Breast epithelium (tissue), 4 donors: ENCODE results near the gene SYT6. TPM values are rescaled to one million over a fixed set of nuclear protein-coding genes. Genes with fewer than 3 reads are reported as not detected.

Experiments used
- DNase-seq, 2 donors: peaks; one replicate each; pipeline ENCODE4 v3.0.0-alpha.2; 2019; ENCODE audit warnings: low spot score in 2 of 2
- H3K27ac ChIP-seq, 2 donors: fragments of 200-600 bp; sonication (generic) in 1 of 2; one replicate each; pipeline ENCODE4 v1.5.1; 2016 to 2019; ENCODE audit warnings: mild to moderate bottlenecking in 1 of 2
- H3K27me3 ChIP-seq, 2 donors: fragments of 200-600 bp; sonication (generic) in 1 of 2; one replicate each; pipeline versions ENCODE4 v1.5.1 to v1.6.0; 2017 to 2019; ENCODE audit warnings: control low read depth in 1 of 2, mild to moderate bottlenecking in 1 of 2
- H3K36me3 ChIP-seq: fragments of 200-600 bp; one replicate; pipeline ENCODE4 v1.5.1; 2019
- H3K4me1 ChIP-seq, 2 donors: fragments of 200-600 bp; sonication (generic); one replicate each; pipeline ENCODE4 v1.5.1; 2016 to 2019; ENCODE audit warnings: control low read depth in 1 of 2
- H3K4me3 ChIP-seq, 3 donors: fragments of 200-600 bp; sonication (generic); 1 replicate in 2 of 3; 2 replicates in 1 of 3; pipeline ENCODE4 v1.5.1; 2016 to 2019; ENCODE audit warnings: mild to moderate bottlenecking in 3 of 3, moderate library complexity in 2 of 3
- H3K9me3 ChIP-seq, 2 donors: fragments of 200-600 bp; sonication (generic) in 1 of 2; one replicate each; pipeline ENCODE4 v1.5.1; 2016 to 2019; ENCODE audit warnings: control low read depth in 1 of 2
- POLR2A ChIP-seq: fragments of 450-650 bp; IDR thresholded peaks from one replicate; pipeline ENCODE4 v1.6.1; 2016; ENCODE audit warnings: antibody characterized with exemption, mild to moderate bottlenecking, moderate library complexity
- POLR2AphosphoS5 ChIP-seq, 3 donors: sonication (generic); formaldehyde crosslinking; IDR thresholded peaks; one replicate each; pipeline ENCODE4 v1.6.1; 2017; ENCODE audit warnings: antibody characterized with exemption in 3 of 3
- intact Hi-C: fragments of 100-400 bp; cut with DNase I; formaldehyde crosslinking; loops from one replicate; pipeline ENCODE4 v1.15.1; 2023; ENCODE audit warnings: low total_unique reads
- total RNA-seq, 3 donors: library from RNA; depleted of rRNA; stranded (reverse); fragments of >200 nt; gene quantifications; one replicate each; pipeline ENCODE4 v1.1.0, GENCODE V29; 2016
- TF ChIP-seq, protein P1 (sequence below), 3 donors: fragments of 450-650 bp; IDR thresholded peaks; one replicate each; pipeline ENCODE4 v1.5.1; 2016 to 2017; ENCODE audit warnings: antibody characterized with exemption in 3 of 3, mild to moderate bottlenecking in 3 of 3, moderate library complexity in 3 of 3

Gene SYT6
- total RNA-seq, 3 donors from 2014 or later = under 0.01 to 0.15 (median under 0.01) TPM

DNA sequence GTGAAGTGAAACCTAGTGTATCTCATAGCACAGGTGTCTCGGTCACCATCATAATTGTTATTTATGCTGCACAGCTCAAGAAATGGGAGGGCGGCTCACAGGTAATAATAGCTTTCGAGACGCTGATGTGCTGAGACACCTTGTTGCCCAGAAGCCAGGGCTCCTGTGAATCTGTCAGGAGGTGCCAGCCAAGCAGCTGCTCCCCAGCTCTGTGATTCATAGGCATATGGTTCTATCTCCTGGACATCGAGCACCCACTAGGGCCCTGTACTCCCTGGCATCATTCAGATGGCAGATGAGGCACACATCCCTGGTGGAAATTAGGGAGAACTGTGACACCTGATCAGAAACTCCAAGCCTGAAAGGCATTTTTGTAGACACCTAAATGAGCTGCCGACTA lies 53.5 kb downstream of the SYT6 start:
- no peak overlapping the region for H3K27ac ChIP-seq
- H3K4me3 ChIP-seq = no peak overlapping the region
- no peaks in the 10 kb centered on the region for H3K4me1 ChIP-seq
- no peaks in the 10 kb centered on the region for H3K36me3 ChIP-seq
- no peaks in the 10 kb centered on the region for H3K9me3 ChIP-seq
- no peak for DNase-seq
- H3K27me3 ChIP-seq = no peaks in the 10 kb centered on the region
- TF ChIP-seq, protein P1, sequence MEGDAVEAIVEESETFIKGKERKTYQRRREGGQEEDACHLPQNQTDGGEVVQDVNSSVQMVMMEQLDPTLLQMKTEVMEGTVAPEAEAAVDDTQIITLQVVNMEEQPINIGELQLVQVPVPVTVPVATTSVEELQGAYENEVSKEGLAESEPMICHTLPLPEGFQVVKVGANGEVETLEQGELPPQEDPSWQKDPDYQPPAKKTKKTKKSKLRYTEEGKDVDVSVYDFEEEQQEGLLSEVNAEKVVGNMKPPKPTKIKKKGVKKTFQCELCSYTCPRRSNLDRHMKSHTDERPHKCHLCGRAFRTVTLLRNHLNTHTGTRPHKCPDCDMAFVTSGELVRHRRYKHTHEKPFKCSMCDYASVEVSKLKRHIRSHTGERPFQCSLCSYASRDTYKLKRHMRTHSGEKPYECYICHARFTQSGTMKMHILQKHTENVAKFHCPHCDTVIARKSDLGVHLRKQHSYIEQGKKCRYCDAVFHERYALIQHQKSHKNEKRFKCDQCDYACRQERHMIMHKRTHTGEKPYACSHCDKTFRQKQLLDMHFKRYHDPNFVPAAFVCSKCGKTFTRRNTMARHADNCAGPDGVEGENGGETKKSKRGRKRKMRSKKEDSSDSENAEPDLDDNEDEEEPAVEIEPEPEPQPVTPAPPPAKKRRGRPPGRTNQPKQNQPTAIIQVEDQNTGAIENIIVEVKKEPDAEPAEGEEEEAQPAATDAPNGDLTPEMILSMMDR (IDR thresholded peaks at IDR 0.05) = no peak
- TF ChIP-seq POLR2A (no peak), POLR2AphosphoS5 (IDR thresholded peaks at IDR 0.05) (no peak)
- intact Hi-C loops = no loop called here

DNA sequence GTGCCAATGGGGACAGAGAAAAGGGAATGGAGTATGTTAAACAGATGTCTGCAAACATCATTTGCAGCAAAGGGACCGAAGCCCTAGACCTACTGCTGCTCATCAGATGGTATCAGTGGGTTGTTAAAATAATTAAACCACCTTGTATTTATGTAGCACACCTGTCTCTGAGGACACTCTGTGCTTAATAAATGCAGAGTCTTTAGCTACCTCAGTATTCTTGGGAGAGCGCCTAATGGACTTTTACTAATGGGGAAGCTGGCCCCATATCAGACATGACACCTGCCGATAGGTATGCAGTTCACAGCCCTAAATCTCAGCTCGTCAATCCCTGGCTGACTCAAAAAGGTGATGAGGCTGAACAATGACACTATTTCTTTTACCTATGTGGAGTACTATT lies 54.4 kb downstream of the SYT6 start:
- Histone ChIP-seq H3K36me3 (no peaks in the 10 kb centered on the region), H3K4me1 (no peaks in the 10 kb centered on the region), H3K27me3 (no peaks in the 10 kb centered on the region), H3K27ac (no peak overlapping the region), H3K4me3 (no peak overlapping the region), H3K9me3 (no peaks in the 10 kb centered on the region)
- TF ChIP-seq, protein P1 (IDR thresholded peaks at IDR 0.05) = no peak
- TF ChIP-seq POLR2AphosphoS5 (IDR thresholded peaks at IDR 0.05) = no peak
- TF ChIP-seq POLR2A = no peak
- intact Hi-C loops = no loop called here
- no peak for DNase-seq

DNA sequence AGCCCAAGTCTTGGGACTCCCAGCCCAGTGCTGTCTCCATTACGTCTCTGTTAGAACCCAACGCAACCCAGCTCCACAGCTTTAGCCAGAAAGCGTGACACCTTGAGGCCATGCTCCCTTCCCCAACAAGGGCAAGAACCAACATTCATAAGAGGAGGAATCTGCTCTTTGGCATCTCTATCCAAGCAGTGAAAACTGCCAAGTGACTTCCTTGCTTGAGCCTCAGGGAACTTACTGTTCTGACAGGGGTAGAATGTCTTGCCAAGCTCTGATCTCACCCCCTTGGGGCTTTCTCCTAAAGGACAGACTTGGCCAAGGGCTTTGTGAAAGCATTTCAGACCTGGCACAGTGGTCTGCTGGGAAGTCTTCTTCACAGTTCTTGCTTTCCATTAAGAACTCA lies 56.6 kb downstream of the SYT6 start:
- intact Hi-C loops = no loop called here
- no peak overlapping the region for H3K27ac ChIP-seq
- H3K4me1 ChIP-seq = no peaks in the 10 kb centered on the region
- H3K4me3 ChIP-seq = no peak overlapping the region
- no peak for DNase-seq
- TF ChIP-seq, protein P1 (IDR thresholded peaks at IDR 0.05) = no peak
- TF ChIP-seq POLR2A = no peak
- no peak for TF ChIP-seq POLR2AphosphoS5 (IDR thresholded peaks at IDR 0.05)
- H3K9me3 ChIP-seq = no peaks in the 10 kb centered on the region
- no peaks in the 10 kb centered on the region for H3K36me3 ChIP-seq
- no peaks in the 10 kb centered on the region for H3K27me3 ChIP-seq

DNA sequence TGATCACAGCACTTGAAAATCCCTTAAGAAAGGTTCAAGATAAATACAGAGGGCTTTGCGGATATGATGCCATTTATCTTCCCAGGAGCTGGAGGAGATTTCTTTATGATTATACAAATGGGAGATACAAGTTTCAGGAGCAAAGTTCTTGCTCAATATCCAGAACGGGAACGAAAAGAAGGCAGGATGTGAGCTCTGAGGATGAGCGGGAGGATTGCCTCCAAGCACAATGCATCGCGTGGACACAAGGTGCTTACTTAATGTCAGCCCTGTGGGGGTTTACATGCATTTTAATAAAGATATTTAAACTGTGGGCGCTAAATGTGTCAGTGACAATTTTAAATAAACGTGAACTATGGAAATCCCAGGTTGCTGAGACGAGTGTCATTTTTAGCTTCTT lies 59.0 kb downstream of the SYT6 start:
- H3K9me3 ChIP-seq = no peaks in the 10 kb centered on the region
- no peak for DNase-seq
- intact Hi-C loops = no loop called here
- no peak overlapping the region for H3K4me3 ChIP-seq
- no peaks in the 10 kb centered on the region for H3K27me3 ChIP-seq
- H3K27ac ChIP-seq = no peak overlapping the region
- TF ChIP-seq, protein P1 (IDR thresholded peaks at IDR 0.05) = no peak
- TF ChIP-seq POLR2AphosphoS5 (IDR thresholded peaks at IDR 0.05) (no peak), POLR2A (no peak)
- H3K36me3 ChIP-seq = no peaks in the 10 kb centered on the region
- no peaks in the 10 kb centered on the region for H3K4me1 ChIP-seq

DNA sequence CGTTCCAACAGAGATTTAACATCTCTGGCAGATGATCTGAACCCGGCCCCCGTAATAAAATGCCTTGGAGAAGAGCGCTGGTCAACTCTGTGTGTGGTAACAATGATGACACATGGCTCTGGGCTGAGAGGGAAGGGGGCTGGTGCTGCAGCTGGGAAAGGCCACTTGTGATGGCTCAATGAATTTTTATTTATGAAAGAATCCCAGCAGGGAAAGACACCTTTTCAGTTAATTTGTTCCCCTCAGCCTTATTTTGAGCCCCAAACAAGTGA lies 59.4 kb downstream of the SYT6 start:
- Histone ChIP-seq H3K27me3 (no peaks in the 10 kb centered on the region), H3K27ac (no peak overlapping the region), H3K9me3 (no peaks in the 10 kb centered on the region), H3K4me3 (no peak overlapping the region), H3K36me3 (no peaks in the 10 kb centered on the region), H3K4me1 (no peaks in the 10 kb centered on the region)
- no peak for DNase-seq
- intact Hi-C loops = no loop called here
- TF ChIP-seq, protein P1 (IDR thresholded peaks at IDR 0.05) = no peak
- TF ChIP-seq POLR2A (no peak), POLR2AphosphoS5 (IDR thresholded peaks at IDR 0.05) (no peak)
